Dermis blood vessel endothelial cell (primary cell): ENCODE results near the gene CCDC40. TPM values are rescaled to one million over a fixed set of nuclear protein-coding genes. Genes with fewer than 3 reads are reported as not detected.

ENCODE experiments used
- DNase-seq: peaks from one replicate; pipeline ENCODE4 v3.0.0; 2010
- total RNA-seq: library from RNA; depleted of rRNA; stranded (reverse); fragments of >200 nt; gene quantifications from 2 replicates; pipeline ENCODE4 v1.2.3, GENCODE V29; 2014

Gene CCDC40
- total RNA-seq, 1 donor from 2014 or later: 1.4 TPM

DNA sequence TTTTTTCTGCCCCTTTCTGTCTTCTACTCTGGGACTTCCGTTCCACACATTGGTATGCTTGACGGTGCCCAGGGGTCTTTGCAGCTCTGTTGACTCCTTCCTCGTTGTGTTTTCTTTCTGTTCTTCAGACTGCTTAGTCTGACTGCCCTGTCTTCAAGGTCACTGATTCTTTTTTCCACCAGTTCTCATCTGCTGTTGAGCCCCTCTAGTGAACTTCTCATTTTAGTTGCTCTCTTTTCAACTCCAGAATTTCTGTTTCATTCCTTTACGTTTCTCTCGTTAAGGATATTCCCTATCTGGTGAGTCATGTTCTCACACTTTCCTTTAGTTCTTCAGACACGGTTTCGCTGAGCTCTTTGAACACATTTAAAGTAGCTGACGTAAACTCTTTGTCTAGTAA, 78.7 kb downstream of the CCDC40 start:
- DNase-seq: no peak

DNA sequence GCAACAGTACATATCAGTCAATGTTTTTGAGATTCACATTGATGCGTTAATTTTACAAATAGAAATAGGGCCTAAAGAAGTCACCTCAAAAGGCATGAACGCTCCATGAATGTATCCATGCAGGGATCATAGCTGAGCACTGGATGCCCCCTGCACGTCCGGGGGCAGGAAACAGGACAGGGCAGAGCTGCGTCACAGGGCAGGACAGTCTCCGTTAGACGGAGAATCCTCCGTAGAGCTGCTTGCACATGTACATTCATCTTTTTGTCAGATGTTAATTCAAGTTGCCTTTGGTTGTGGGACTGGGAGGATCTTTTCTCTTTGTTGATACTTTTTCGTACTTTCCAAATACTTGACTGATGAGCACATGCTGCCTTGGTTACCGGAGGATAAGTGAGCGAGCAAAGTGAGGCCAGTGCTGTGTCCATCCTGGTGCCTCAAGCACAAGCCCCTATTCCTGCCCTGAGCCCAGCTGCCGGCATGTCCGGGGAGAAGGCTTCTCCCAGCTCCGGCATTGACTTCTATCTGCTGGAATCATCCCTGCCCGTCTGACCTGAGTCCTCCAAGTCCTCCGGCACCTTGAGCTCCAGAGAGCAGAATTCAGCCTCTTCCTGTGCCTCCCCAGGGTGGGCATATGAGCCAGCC, 80.0 kb downstream of the CCDC40 start:
- DNase-seq: peak; percentile 7

DNA sequence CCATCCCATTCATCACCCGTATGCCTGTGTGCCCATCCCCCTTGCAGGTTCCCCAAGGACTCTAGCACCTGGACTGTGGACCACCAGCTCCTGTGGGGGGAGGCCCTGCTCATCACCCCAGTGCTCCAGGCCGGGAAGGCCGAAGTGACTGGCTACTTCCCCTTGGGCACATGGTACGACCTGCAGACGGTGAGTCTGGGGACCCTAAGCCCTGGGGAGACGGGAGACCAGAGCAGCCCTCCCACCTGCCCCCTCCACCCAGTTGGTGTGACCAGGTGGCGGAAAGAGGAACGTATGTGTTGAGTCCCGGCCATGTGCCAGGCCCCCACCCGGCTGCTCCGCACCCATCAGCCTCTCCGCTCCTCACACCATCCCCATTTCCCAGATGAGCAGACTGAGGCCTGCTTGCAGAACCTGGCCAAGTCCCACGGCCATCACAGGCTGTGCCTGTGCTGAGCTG, 80.5 kb downstream of the CCDC40 start:
- no peak for DNase-seq

DNA sequence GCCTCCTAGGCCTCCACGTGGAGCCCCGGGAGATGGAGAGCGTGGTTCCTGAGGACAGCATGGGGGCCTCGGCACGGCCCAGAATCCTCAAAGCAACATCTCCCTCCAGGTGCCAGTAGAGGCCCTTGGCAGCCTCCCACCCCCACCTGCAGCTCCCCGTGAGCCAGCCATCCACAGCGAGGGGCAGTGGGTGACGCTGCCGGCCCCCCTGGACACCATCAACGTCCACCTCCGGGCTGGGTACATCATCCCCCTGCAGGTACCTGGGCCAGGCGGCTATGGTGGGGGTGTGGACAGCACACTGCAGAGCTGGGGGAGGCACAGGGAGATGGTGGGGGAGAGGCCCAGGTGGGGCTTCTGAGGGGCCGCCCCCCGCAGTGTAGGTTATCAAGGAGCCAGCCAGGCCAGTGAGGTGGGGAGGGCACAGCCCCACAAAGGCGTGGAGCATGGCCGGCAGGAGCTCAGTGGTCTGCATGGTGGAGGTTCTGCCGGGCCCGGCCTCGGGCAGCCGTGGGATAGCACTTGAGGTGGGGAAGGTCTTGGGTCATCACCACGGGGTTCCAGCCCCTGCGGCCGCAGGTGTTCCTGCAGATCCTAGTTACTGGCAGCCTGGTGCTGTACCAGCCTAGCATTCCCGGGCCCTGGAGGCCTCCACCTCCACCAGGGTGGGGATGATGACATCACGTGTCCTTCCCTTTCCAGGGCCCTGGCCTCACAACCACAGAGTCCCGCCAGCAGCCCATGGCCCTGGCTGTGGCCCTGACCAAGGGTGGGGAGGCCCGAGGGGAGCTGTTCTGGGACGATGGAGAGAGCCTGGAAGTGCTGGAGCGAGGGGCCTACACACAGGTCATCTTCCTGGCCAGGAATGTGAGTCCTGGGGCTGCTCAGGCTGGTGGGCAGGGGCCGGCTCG, 81.3 kb downstream of the CCDC40 start:
- no peak for DNase-seq

DNA sequence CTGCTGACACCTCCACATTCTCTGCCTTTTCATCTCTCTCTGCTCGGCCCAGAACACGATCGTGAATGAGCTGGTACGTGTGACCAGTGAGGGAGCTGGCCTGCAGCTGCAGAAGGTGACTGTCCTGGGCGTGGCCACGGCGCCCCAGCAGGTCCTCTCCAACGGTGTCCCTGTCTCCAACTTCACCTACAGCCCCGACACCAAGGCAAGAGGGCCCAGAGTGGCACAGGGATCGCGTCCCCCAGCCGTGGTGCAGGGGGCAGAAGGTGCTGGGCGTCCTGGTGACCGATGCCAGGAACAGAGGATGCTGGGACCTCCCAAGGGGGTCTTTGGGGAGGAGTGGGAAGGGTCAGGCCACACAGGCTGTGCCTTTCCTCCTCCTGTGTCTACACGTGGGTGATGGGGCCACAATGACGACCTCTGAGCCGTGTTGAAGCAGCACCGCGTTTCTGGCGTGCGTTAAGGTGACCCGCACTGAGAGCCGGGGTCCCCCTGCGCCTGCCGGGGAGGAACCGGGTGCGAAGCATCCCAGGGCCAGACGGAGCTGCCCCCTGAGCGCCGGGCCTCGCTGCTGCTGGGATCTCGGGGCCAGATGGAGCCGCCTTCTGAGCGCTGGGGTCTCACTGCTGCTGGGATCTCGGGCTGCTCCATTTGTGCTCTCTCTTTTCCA, 82.3 kb downstream of the CCDC40 start:
- no peak for DNase-seq

DNA sequence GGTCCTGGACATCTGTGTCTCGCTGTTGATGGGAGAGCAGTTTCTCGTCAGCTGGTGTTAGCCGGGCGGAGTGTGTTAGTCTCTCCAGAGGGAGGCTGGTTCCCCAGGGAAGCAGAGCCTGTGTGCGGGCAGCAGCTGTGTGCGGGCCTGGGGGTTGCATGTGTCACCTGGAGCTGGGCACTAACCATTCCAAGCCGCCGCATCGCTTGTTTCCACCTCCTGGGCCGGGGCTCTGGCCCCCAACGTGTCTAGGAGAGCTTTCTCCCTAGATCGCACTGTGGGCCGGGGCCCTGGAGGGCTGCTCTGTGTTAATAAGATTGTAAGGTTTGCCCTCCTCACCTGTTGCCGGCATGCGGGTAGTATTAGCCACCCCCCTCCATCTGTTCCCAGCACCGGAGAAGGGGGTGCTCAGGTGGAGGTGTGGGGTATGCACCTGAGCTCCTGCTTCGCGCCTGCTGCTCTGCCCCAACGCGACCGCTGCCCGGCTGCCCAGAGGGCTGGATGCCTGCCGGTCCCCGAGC, 82.9 kb downstream of the CCDC40 start:
- no peak for DNase-seq

DNA sequence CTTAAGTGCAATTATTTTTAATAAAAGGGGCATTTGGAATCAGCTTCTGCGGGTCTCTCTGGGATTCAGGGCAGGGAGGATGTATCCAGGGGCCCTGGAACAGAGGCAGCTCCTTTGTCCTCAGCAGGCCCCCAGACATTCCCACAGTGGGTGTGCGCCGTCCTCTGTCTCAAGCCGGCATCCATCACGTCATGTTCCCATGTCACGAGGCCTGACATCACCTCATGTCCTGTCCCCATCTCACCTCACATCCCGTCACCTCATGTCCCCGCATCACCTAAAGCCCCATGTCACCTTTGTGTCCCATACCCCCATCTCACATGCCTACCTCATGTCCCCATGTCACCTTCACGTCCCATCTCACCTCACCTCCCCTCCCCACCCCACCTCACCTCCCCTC, 83.4 kb downstream of the CCDC40 start:
- no peak for DNase-seq

DNA sequence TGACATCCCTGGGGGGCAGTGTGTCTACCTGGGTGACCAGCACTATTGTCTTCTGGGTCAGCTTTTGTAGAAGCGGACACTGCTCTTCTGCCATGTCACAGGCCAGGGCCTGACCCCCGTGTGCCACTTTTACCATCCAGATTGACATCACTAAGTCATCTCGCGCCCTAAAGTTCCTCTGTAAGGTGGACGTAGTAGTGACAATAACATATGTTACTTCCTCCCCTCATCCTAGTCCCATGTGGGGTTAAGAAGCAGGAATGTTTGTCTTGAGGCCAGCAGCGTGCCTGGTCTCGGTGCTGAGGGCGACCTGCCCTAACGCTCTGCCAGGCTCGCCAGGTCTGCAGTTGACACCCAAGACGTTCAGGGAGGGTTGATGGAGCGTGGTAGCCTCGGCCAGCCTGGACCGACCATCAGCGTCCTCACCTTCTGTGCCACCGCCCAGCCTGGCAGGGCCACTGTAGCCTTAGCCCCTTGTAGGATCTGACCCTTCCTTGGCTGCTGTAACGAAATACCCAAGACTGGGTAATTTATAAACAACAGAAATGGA, 85.7 kb downstream of the CCDC40 start:
- no peak for DNase-seq

DNA sequence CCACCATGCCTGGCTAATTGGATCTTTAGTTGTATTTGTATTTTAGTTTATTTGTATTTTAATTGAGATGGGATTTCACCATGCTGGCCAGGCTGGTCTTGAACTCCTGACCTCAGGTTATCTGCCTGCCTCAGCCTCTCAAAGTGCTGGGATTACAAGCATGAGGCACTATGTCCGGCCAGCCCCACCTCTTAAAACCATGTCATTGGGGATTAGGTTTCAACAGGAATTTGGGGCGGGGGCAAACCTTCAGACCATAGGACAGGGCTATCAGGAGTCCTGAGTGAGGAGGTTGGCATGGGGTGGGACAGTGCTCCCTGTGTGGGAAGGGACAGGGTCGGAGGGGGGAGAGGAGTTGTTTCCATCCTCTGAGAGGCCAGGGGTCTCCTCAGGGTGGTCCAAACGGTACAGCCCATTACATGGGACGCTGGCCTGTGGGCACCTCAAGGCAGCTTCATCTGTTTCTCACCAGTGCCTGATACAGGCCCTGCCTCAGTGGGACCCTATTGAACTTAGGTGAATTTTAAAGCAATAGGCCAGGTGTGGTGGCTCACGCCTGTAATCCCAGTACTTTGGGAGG, 86.6 kb downstream of the CCDC40 start:
- DNase-seq: no peak

DNA sequence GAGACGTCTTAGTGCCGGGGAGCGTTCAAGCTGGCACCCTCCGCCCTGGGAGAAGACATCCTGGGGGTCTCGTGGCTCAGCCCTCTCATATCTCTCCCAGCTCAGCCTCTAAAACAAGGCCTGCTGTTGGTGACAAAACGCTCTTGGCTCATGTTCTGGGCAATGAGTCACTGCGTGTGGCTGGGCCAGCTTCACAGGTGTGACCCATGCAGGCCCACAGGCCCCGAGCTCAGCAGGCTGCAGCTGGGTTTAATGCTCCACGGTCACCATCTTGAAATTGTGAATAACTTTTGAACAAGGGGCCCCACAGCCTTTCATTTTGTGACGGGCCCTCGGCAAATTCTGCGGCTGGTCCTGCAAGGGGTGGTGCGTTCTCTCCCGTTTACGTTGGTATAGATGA, 87.3 kb downstream of the CCDC40 start:
- peak; percentile 13 for DNase-seq

DNA sequence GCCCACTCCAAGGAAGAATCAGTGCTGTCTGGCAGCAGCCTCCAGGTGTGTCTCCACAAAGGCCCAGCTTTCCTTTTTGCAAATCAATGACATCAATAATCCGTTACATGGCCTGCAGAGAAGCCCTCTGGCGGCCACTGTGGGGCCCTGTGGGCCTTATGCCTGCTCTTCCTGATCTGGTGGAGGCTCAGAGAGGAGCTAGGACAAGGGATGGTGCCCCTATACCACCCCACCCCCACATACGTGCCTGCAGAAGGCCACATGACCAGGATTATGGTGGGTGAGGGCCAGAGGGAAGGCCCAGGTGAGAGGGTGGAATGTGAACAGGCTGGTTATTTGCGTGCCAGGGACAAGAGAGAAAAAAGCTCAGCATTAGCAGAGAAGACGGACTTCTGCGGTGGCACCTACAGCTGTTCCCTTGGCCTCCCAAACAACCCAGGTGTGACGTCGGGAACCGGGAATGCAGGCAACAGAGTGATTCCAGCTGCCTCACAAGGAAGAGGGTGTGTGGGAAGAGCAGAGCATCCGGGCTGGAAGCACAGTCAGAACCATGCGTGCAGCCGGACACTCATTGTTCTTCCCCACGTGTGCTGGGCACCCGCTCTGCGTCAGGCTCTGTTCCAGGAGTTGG, 88.0 kb downstream of the CCDC40 start:
- DNase-seq: peak; percentile 47

DNA sequence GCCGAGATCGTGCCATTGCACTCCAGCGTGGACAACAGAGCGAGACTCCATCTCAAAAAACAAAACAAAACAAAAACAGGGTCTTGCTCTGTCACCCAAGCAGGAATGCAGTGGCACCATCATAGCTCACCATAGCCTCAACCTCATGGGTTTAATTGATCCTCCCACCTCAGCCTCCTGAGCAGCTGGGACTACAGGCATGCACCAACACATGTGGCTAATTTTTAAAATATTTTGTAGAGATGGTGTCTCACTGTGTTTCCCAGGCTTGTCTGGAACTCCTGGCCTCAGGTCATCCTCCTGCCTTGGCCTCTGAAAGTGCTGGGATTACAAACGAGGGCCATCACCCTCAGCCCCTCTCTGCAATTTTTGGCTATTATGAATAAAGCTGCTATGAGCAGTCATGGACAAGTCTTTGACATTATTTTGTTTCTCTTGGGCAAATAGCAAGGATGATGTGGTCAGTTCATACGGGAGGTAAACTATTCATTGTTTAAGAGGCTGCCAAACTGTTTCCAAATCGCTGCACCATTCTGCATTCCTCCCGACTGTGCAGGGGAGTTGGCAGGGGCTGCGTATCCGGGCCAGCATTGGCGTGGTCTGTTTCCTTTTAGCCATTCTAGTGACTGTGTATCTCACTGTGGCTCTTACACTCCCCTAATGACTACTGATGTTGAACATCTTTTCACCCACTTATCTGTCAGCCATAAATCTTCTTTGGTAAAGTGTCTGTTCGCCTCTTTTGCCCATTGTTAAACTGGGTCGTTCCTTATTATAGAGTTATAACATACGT, 89.4 kb downstream of the CCDC40 start:
- peak; percentile 11 for DNase-seq

DNA sequence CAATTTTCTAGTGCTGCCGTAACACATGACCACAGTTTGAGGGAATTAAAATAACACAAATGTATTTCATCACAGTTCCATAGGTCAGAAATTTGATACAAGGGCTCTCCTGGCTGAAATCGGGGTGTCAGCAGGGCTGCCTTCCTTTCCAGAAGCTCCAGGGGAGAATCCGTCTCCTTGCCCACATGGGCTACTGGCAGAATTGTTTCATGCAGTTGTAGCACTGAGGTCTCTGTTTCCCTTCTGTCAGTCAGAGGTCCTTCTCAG, 89.9 kb downstream of the CCDC40 start:
- DNase-seq: no peak

DNA sequence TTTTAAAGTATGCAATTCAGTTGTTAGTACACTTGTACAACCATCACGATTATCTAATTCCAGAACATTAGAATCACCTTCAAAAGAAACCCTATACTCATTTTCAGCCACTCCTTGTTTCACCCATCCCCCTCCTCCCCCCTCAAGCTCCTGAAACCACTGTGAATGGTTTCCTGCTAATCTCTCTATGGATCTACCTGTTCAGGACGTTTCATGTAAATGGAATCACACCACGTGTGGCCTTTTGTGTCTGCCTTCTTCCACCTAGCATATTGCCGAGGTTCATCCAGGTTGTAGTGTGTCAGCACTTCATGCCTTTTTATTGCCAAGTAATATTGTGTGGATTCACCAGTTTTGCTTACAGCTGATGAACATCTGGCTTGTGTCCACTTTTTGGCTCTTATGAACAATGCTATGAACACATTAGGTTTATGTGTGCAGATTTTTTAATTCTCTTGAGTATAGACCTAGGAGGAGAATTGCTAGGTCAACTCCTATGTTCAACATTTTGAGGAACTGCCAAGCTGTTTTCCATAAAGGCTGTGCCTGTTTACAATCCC, 92.6 kb downstream of the CCDC40 start:
- no peak for DNase-seq

DNA sequence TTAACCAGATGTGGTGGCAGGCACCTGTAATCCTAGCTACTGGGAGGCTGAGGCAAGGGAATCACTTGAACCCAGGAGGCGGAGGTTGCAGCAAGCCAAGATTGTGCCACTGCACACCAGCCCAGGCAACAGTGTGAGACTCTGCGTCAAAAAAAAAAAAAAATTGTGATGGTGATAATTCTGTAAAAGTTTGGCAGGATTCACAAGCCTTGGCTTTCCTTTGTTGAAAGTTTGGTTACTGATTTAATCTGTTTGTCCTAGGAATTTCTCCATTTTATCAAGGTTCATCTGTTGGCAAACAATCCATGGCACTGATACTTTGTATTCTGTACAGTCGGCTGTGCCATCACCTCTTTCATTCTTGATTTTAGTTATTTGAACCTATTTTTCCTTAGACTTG, 94.5 kb downstream of the CCDC40 start:
- no peak for DNase-seq

DNA sequence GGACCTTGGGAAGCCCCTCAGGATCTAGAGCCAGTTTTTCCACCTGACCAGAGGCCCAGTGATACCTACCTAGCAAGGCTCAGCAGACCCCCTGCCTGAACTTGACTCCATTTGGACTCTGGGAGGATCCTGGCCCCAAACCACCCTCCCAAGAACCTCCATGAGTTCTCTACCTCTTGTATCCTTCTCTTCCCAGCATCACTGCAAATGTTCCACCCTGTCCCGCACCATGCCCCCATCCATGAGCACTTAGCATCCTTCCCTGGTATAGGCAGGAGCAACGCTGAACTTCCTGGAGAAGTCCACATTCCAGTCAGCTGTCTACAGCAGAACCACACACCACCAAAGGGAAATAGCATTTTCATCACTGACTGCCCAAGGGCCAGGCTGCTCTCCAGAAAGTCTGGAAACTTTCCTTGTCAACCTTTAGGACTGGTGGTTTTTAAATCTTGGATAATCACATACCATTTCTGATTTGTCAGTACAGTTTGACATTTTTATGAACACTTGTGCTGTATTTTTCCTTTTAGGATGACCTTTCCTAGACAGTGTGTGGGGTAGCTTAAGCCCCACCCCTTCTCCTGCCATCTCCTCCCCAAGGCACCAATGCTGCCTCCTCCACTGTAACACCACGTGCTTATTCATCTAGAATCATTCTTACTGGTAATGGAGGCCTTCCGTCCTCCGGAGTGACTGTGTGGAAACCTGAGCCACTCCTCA, 96.6 kb downstream of the CCDC40 start:
- DNase-seq: no peak

DNA sequence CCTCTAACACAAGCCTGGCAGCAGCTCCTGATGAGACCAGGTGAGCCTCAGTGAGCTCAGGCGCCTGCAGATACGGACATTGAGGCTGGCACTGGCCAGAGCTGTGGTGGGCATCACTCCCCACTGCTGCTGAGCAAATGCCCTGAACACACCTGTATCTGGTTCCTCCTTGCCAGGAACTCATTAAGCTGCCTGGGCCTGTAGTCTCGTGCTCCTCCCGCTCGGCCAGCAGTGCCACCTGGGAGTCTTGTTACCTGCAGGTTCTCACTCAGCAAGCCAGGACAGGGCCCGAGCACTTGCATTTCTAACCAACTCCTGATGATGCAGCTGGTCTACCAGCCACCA, 97.2 kb downstream of the CCDC40 start:
- DNase-seq: no peak

DNA sequence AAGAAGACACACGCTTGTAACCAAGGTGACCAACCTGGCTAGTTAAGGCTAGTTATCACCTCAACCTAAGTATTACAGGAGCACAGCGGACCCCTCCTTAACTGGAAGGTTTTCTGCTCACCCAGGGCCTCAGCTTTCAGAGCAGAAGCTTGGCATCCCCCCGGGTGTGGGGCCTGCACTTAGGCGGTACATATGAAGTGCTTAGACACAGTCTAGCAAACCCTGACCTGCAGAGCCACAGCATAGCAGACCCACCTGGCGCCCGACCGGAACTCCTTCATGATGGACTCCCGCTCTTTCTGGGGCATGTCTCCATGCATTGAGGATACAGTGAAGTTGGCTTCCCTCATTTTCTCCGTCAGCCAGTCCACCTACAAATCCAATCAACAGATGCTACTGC, 100.7 kb downstream of the CCDC40 start:
- DNase-seq: no peak

DNA sequence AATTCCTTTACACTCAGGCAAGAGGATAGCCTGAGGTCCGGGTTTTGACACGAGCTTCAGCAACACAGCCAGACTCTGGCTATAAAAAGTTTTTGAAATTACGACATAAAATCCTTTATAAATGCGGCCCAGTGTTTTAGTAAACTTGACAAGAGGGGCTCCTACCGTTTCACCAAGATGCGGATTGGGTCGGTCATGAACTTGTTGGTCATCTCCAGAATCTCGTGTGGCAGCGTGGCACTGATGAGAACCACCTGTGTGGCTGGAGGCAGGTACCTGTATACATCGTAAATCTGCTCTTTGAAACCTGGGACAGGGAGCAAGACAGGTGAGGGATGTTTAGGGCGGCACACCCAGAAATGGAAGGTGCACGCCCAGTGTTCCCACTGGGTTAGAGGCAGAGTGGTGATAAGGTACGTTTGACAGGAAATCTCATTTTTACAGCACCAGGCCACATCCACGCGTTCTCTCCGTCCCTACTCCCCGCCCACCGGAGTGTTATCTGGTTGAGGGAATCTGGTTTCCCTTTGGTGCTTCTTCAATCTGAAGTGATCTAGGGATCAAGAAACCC, 102.5 kb downstream of the CCDC40 start:
- no peak for DNase-seq

DNA sequence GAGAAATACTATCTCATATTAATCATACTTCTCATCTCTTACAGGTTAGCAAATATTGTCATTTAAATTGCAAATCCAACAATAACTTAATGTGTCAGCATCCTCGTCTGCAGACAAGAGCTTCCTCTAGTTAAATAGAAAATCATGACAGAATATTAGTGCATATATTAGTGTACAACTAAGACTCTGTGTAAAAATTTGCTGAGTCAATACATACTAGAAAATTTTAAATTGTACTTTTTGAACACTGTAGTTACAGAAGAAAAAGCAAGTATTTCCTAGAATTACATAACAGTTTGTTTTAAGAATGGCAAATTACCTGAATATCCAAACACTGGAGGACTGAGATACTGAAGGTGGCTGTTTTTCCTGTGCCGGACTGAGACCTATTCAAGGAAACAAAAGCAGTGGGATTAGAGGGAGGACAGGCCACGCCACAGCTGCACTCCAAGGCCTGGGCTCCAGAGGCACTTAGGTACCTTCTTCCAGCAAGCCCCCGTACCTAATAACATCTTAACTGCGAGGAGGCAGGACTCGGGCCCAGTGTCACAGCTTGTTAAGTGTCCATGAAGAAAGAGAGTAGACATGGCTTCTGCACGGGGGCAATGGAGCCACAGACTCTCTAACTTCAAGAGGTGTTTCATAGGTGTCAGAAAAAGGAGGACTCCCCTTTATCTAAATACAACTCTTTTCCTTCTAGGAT, 105.2 kb downstream of the CCDC40 start:
- no peak for DNase-seq
